Esophagus mucosa (tissue), 1 donor: ENCODE data around the gene PREX1. TPM values are rescaled to one million over a fixed set of nuclear protein-coding genes. Genes with fewer than 3 reads are reported as not detected.

Experiments used
- ATAC-seq: fragments of 200-7000 bp; cut with Tn5 transposase; one replicate; pipeline ENCODE4 v1.9.1; 2020
- total RNA-seq: library from RNA; stranded (reverse); gene quantifications from one replicate; pipeline ENCODE4 v1.2.4, GENCODE V29; 2023
- donor health status: DM: yes; HTN: yes; CAD: no.

Gene PREX1
- total RNA-seq, 1 donor from 2014 or later: 2.7 TPM

DNA sequence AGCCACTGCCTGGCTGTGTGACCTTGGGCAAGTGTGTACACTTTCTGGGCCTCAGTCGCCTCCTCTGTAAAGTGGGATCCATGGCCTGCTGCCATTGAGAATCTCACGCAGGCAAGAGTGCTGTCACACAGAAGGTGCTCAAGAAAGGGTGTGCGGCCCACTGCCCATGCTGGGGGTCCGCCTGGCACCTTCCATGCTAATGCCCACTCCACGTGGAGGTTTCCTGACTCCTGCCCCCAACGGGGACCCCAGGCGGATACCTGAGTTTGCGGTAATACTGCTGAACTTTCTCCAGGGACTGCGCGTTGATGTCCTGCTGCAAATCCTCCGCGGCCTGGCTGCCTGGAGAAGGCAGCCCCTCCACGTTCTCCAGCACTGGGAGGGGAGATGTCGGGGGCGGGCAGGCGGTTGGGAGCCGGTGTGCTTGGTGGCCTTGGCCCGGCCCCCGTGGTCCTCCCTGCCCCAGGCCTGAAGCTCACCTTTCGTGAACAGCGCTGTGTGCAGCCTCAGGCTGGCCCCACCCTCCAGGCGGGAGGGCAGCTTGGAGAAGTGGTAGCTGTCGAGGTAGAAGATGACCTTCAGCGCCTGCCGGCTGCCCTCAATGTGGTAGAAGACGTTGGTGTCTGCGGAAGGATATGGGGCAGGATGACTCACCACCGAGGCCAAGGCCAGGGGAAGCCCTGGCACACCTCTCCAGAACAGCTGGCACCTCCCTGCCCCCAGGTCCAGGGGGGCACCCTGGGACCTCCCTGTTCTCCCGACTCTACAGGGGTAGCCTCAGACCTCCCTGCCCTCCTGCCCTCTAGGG lies 195.6 kb downstream of the PREX1 start:
- no peak for ATAC-seq

DNA sequence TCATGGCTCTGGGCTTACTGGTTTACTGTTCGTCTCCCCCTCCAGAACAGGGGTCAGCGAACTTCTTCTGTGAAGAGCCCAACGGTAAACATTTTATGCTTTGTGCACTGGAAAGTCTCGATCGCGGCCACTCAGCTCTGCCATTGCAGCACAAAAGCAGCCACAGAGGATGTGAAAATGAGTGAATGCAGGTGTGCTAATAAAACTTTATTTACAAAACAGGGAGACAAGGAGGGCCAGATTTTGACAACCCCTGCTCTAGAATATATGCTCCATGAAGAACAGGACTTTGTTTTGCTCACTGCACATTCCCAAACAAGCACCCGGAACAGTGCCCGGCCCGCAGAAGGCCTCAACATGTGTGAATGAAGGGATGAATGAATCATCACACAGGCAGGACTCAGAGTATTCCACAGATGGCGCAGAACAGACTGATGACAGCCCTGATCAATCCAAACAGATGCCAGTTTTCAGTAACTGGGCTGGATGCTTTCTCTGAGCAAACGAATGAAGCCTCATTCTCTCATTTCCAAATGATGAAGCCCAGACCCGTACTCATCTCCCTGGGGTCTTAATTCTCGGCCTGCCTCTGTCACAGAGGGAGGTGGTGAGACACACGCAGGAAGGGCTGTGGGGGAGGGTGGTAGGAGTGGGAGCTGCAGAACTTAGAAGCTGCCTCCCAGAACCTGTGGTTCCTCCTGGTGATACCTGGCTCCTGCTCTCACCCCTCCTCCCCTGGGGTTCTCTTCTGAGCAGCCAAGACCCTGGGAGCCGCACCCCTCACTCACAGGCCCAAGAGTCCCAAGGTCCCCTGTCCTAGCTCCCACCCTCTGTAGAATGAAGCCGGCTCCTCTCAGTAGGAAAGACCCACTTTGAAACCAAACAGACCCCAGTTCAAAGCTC lies 196.4 kb downstream of the PREX1 start:
- ATAC-seq: no peak

DNA sequence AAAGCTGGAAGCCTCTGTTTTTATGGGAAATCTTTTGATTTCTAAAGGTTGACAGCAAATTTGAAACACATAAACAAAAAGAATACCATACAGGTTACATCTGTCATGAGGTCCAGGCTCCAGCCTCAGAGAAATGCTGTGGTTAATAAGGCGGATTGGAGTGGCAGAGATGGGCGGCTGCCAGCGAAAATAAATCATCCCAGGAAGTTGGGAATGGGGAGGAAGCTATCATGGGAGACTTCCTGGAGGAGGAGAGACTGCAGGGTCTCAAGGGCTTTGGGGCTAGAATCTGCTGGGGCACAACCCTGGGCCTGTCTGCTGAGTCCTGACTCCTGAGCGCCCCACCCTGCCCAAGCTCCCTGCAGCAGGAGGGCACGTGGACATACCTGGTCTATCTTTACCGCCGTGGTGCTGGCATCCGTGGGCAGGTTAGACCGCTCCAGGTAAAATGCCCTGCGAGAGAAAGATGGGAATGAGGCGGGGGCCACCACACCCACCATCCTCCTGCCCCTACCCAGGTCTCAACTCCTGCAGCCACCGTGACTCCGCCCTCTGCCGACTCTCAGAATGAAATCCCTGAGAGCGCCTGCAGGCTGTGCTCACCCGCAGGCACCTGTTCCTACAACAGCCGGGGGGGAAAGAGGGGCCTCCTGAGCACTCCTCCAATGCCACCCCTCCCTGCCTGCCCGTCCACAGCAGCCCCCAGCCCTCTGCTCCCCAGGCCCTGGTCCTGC lies 197.3 kb downstream of the PREX1 start:
- ATAC-seq: no peak

DNA sequence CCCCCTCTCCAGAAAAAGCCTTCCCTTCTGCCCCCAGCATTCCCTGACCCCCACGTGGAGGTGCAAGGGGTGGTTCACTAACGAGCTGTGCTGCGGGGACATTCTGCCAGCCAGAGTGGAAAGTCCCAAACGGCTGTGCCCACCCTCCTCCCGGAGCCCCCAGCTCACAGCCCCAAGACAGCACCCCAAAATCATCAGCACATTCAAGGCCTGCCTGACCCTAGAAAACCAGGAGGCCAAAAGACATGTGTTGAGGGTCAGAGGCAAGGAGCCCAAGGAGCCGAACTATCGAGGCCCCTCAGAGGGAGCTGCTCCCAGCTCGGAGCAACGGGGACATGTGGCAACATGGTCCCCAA lies 197.9 kb downstream of the PREX1 start:
- ATAC-seq: no peak

DNA sequence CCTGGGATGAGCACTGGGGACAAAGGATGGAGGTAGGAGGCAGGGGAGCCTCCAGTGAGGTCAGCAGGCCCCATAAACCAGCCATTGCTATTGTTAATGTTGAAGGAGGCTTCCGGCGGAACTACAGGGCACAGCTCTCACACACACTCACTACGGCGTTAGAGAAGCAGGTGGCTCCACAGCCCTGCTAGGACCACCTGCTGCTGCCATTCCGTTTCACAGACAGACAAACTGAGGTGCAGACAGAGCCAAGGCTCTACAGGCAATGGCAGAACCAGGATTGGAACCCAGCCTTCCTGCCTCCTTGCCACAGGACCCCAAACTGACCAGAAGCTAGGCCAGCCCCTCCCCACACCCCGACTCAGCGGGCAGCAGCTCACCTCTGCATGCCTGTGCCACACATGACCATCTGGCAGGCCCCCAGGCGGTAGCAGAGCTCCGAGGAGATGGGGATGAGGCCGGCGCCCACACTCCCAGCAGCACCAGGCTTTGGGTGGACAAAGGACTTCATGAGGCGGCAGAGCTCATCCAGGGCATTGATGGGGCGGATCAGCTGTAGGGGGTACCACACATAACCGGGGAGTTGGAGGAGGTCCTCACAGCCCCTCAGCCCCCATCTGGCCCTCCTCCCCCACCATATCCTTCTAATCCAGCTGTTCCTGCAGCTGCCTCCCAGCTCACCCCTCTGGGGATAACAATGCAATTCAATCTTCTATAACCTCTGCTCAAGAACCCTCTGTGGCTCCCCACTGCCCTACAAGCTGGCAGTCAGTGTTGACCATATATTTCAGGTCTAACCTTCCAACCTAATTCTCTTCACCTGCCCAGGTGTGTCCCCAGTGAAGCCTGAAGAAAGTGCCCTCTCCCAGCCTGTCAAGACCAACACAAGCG lies 198.5 kb downstream of the PREX1 start:
- ATAC-seq: no peak

DNA sequence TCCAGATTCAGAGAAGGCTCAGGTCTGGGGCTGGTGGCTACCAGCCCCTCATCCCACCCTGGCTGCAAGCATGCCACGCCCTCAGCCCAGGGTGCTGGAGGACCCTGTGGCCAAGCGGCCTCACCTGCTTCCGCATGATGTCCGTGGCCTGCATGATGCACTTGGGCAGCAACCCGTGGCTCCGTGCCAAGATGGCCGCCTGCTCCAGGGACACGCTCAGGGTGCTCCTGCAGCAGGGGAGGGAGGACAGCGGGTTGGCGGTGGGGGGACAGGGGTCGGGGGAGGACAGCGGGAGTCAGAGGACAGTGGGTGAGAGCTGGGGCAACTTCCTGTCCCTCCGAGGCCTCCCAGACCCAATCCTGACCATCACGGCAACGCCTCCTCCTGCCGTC lies 200.1 kb downstream of the PREX1 start:
- ATAC-seq: no peak

DNA sequence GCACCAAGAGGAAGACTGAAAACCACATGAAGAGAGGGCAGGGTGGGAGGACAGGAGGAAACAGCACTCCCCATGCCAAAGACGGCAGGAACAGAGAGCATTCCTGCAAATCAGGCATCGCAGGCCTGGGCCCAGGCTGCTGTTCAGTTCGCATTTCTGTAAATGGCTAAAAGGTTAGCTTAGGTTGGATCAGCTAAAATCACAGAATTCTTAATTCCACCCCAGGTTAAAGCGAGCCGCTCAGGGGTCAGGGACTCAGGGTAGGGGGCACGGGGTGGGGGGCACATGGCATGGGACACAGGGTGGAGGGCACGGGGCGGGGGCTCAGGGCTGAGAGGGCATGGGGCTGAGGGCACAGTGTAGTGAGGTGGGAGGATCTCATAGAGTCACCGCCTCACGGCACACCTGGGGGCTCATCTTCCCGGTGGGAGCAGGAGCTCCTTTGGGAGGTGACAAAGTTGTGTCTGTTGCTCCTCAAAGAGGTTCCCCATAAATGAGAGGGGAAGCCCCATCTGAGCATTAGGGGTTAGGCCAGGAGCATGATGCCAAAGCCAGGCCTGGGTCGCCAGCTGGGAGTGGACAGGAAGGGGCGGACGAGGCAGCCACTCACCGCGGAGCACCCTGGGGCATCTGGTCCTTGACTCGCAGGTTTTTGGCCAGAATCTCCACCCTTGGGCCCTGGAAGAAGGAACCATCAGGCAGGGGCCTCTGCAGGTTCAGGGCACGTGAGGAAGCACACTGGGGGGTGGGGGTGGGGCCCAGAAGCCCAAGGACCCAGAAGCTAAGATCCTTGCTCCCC lies 200.7 kb downstream of the PREX1 start:
- ATAC-seq: no peak

DNA sequence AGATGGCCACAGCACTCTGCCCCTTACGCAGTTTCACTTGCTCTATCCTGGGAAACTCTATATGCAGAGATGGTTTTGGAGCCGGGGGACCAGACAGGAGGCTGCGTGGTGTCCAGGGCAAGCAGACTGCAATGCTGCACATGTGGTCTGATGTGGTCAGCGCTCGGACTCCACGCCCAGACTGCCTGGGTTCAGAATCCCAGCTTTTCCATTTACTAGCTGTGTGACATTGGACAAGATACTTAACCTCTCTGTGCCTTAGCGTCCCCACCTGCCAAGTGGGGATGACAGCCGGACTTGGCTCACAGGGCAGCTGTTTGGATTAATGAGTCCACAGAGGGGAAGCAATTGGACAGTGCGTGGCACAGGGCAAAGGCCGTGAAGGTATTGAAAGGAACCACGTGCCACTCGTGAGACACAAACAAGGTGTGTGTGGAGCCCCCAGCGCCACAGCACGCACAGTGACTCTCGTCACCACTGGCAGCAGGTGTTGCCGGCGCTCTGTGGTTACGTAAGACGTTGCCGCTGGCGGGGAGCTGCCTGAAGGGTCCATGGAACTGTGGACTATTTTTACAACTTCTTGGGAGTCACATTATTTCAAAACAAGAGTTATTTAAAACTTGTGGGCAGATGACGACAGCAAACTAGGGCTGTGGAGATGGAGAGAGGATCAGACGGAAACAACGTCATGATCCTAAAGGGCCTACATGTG lies 201.4 kb downstream of the PREX1 start:
- ATAC-seq: no peak

DNA sequence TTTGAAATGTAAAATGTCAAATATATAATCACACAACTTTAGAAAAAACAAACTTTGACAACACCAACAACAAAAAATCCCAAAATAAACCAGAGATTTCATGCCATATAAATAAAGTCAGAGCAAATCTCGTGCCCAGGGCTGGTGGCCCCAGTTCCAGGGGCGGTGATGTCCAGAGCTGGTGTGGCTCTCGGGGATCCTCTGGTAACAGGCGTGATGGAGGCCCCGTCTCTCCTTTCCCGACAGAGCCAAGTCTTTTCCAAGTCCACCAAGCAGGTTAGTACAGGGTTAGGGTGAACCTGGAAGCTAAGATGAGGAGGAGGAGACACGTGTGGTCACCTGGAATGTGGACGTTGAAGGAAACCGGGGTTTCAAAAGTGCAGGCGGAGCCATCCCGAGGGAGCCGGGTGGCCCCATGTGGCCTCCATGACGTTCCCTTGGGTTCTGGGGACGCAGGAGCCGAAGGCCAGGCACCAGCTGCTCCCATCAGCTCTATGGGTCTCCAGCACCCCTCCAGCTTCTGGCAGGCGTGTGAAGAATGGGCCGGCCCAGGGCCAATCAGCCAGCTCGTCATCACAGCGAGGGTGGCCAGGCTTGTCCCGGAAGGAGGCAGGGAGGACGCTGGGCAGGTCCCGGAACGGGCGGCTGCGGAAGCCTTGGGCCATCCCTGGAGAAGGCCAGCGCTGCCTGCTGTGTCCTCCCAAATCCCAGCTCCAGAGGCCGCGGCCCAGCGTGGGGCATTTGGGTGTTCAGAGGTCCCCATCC lies 202.5 kb downstream of the PREX1 start:
- no peak for ATAC-seq

DNA sequence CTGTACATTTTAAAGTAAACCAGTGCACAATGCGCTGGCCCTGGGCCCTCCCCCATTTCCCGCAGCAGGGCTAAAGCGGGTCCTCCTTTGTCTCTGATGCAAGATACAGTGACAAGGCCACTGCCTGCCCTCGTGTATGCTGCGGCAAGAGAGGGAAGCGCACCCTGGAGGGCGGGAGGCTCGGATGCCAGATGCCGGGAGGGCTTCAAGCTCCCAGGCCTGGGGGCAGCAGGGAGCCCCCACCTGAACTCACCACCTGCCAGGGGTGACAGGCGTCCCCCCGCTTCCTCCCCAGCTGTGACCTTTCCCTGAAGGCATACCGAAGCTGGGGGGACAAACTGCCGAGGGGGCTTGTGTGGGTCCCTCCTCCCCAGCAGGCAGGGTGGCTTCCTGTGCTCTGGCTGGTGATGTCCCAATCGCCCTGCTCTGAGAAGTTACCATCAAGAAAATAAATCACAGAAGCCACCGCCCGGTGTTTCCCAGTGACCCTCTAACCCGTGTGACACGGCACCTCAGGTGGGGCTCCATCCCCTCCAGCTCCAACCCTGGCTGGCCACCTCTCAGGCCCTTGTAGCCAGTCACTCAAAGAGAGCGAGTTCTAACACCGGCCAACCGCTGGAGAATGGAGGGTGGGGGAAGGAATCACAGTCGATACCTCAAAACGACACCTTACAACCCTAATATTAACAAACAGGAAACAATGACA lies 203.3 kb downstream of the PREX1 start:
- no peak for ATAC-seq

DNA sequence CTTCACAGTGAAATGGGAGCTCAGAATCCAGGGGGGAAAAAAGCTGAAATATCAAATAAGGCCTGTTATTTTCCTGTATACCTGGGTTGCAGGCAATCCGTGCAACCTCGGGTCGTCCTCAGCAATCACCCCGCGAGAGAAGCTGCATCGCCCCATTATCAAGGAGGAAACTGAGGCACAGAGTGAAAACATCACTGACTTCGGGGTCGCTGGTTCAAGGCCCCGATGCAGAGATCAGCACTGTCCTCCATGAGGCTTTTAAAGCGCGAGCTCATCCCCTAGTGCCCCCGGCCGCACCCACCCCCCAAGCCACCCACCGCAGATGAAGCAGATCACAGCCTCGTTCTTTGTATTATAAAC lies 203.9 kb downstream of the PREX1 start:
- no peak for ATAC-seq

DNA sequence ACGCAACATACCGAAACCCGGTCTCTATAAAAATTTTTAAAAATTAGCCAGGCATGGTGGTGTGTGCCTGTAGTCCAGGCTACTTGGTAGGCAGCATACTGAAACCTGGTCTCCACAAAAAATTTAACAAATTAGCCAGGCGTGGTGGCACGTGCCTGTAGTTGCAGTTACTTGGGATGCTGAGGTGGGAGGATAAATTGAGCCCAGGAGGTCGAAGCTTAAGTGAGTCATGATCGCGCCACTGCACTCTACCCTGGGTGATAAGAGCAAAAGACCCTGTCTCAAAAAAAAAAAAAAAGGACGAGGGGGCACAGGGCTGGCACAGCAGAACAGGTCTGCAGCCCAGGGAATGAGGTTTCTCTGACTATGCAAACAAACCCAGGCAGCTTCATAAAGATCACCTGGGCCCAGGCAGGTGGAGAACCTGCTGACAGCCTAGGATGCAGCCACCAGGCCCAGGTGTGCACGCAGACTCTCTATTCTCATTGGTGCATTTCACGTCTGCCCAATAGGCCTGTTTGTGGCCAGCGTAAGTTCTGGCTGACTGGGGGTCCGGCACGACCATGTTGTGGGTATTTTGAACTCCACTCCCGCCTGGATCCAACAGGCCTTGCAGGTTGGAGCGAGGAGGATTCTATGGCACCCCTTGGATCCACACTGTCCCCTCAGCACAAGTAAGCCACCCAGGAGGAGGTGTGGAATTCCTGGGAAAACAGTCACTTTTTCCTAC lies 204.5 kb downstream of the PREX1 start:
- ATAC-seq: no peak

DNA sequence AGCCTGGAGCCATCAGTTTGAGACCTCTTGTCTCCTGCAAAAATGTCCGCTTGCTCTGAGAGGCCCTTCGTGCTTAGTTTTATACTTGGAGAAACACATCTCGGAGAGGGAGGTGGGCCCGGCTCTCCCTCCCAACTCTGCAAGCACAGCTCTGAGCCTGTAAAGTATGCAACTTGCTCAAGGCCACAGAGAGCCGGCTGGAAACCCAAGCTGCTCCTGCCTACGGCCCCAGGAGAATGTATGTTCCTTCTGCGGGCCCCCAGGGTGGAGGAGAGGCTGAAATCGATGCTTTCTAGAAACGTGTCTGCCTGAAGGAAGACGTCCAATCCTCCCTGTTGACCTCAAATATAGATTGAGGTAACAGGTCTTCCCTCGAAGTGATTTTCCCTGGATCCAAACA lies 205.4 kb downstream of the PREX1 start:
- ATAC-seq: no peak

DNA sequence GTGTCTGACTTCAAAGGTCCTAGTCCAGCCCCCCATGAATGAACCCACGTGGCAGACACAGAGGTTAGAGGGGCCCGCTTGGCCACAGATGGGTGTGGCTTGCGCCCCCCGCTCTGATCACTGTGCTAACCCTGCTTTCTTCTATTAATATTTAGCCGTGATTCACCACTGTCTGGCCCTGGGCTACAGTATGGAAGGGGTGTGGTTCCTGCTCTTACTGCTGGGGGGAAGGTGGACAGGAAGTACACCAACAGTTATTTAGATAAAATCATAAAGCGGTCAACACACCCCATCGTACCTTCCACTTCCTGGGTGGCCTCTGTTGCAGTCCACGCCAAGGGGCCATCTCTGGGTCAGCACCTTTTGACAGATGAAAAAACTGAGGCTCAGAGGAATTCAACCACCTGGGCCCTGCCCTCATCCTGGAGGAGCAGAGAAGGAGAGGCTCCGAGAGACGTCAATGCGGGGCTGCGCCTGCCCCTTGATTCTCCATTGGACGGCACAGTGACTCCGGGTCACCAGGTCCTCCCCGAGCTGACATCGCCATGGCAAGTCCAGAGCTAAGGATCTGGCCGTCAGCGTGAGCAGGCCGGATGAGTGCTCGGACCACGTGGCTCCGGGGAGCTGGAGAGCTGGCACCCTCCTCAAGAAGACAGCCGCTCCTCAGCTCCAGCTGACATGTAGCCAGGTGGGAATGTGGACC lies 206.3 kb downstream of the PREX1 start:
- peak; percentile 35 for ATAC-seq

DNA sequence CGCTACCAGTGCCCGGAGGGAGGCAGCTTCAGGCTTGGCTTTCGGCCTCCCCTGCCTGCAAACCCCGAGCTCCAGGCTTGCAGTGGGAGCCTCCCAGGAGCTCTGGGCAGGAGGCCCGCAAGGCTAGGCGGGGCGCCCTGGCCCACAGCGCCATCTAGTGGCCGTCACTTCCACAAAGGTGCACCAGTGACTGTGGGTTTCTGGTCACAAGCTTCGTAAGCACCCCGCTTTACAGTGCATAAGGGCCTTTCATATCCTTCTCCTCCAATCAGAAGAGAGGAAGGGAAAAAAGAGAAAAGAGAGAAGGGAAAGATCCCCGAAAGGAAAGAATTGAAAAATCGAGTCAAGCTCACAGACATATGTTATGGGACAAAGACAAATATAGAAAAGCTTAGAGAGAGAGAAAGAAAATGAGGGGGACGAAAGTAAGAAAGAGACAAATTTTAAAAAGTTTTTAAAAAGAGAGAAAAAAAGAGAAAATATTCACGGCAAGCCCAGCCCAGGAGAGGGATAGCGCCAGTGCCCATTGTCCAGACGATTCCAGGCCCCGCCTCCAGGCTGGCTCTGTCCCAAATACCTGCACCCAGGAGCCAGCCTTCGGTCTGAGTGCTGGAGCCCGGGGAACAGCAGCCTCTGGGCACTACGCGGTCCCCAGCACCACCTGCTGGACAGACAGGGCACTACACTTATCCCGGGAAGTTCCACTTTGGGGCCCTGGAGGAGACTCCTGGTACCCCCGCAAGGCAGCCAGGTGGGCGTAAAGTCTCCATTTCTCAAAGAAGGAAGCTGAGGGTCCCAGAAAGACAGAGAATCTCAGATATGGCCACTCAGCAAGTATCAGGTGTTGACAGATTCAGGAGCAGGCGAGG lies 207.1 kb downstream of the PREX1 start:
- peak; percentile 94 for ATAC-seq

DNA sequence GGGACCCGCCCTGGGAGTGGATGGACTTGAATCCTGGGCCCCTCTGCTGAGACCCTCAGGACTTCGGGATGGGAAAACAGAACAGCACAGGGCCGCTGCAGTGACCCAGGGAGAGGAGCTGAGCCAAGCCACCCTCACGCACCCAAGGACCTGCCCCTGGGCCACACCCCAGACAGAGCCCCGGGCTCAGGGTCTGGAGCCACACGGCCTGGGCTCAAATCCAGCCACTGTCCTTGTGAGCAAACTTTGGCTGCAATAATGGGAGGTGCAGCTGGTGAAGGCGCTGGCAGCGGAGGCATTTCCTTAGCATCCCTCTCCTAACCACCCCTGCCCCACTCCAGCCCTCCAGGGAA lies 207.7 kb downstream of the PREX1 start:
- peak; percentile 6 for ATAC-seq
